SJCRH30 (cell line): ENCODE results near the gene ZNF407. TPM values are rescaled to one million over a fixed set of nuclear protein-coding genes. Genes with fewer than 3 reads are reported as not detected.
"Not testable (repeated sequence)": the region's sequence is repeated elsewhere in the genome, so short reads cannot be mapped to it uniquely, and the experiment has no call there.

Experiments used
- DNase-seq, 2 experiments: peaks; one replicate each; pipeline ENCODE4 v3.0.0-alpha.2; 2015 to 2020
- H3K27ac ChIP-seq: fragments of 250-450 bp; sonication (Bioruptor Pico); 2 replicates; pipeline ENCODE4 v1.5.1; 2020; ENCODE audit warnings: mild to moderate bottlenecking, moderate library complexity
- H3K27me3 ChIP-seq: fragments of 250-450 bp; sonication (Bioruptor Pico); 2 replicates; pipeline ENCODE4 v1.5.1; 2020; ENCODE audit warnings: mild to moderate bottlenecking, moderate library complexity
- H3K36me3 ChIP-seq: fragments of 250-450 bp; sonication (Bioruptor Pico); 2 replicates; pipeline ENCODE4 v1.5.1; 2020; ENCODE audit warnings: mild to moderate bottlenecking, moderate library complexity
- H3K4me1 ChIP-seq: fragments of 250-450 bp; sonication (Bioruptor Pico); 2 replicates; pipeline ENCODE4 v1.5.1; 2020; ENCODE audit warnings: mild to moderate bottlenecking, moderate library complexity
- H3K4me3 ChIP-seq: fragments of 250-450 bp; sonication (Bioruptor Pico); 2 replicates; pipeline ENCODE4 v1.5.1; 2020; ENCODE audit warnings: mild to moderate bottlenecking, moderate library complexity
- H3K9me3 ChIP-seq: fragments of 250-450 bp; sonication (Bioruptor Pico); replicated peaks from 2 replicates; pipeline ENCODE4 v1.5.1; 2020; ENCODE audit warnings: mild to moderate bottlenecking, moderate library complexity
- total RNA-seq: library from RNA; depleted of rRNA; stranded (reverse); fragments of >200 nt; shearing (Covaris generic); gene quantifications from 2 replicates; pipeline ENCODE4 v1.2.3, GENCODE V29; 2014; rRNA removed

ZNF407 gene, protein sequence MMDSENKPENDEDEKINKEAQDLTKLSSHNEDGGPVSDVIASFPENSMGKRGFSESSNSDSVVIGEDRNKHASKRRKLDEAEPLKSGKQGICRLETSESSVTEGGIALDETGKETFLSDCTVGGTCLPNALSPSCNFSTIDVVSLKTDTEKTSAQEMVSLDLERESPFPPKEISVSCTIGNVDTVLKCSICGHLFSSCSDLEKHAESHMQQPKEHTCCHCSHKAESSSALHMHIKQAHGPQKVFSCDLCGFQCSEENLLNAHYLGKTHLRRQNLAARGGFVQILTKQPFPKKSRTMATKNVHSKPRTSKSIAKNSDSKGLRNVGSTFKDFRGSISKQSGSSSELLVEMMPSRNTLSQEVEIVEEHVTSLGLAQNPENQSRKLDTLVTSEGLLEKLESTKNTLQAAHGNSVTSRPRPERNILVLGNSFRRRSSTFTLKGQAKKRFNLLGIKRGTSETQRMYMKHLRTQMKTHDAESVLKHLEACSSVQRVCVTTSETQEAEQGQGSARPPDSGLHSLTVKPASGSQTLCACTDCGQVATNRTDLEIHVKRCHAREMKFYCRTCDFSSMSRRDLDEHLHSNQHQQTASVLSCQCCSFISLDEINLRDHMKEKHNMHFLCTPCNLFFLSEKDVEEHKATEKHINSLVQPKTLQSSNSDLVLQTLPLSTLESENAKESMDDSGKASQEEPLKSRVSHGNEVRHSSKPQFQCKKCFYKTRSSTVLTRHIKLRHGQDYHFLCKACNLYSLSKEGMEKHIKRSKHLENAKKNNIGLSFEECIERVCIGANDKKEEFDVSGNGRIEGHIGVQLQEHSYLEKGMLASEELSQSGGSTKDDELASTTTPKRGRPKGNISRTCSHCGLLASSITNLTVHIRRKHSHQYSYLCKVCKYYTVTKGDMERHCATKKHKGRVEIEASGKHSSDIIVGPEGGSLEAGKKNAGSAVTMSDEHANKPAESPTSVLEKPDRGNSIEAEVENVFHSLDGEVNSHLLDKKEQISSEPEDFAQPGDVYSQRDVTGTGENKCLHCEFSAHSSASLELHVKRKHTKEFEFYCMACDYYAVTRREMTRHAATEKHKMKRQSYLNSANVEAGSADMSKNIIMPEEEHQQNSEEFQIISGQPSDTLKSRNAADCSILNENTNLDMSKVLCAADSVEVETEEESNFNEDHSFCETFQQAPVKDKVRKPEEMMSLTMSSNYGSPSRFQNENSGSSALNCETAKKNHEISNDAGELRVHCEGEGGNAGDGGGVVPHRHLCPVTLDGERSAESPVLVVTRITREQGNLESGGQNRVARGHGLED (N-terminal part only)
- 8.5 and 9.5 TPM in 2 replicates for total RNA-seq

DNA sequence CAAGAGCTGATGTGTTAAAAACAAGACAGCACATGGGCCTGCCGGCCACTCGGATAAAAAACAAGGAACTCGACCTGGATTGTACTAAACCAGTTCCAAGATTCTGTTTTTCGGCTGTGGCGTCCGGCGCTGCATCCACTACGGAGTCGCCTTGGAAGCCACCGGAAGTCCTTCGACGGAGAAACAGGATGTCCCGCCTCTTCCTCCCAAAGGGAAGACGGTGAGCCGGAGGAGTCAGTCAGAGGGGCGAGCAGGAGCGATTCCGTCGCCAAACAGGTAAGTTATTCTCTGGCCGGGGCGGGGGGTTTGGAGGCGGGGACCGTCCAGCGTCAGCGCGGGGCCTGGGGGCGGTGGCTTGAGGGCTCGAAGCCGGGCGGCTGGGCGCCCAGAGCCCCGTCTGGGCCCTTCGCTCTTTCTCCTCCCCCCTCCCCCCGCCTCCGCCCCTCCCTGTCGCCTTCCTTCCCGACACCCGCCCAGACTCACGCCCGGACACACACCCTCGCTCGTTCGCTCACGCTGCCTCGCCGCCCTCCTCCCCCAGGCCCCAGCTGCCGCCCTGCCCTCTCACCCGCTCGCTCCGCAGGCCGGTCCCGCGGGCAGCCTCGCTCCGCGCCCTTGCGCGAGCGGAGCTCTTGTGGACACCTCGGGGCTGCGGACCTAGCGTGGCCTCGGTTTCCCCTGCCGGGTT lies at the start of gene ZNF407:
TSS of gene ZNF407 (plus strand) at position 209 of the 688 bp plus-strand sequence. CDS start 33,150 bp downstream, outside the sequence.
- peak within 1 kb of the TSS; percentile 87 for H3K27ac ChIP-seq
- no peaks in the 10 kb centered on the region for H3K9me3 ChIP-seq
- peak within 1 kb of the TSS; percentile 87 for H3K4me3 ChIP-seq
- H3K27me3 ChIP-seq = no peaks in the 10 kb centered on the region
- H3K36me3 ChIP-seq = peaks cover 4% of the 10 kb centered on the region
- peak; percentile 84 to 85 for DNase-seq
- H3K4me1 ChIP-seq = no peaks in the 10 kb centered on the region

DNA sequence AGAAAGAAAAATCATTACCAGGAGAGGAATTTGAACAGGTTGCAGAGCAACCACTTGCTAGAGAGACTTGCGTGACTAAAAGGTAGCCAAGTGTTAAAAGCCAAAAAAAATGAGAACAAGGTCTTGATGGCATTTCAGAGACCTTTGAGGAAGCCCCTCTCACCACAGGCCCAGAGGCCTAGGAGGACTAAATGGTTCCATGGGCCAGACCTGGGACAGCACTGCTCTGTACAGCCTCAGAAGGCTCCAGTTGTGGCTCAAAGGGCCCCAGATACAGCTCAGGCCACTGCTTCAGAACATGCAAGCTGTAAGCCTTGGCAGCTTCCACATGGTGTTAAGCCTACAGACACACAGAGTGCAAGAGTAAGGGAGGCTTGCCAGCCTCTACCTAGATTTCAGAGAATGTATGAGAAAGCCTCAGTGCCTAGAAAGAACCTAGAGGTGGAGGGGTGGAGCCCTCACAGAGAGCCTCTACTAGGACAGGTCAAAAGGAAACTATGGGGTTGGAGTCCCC lies 48.0 kb upstream of the ZNF407 start:
- Histone ChIP-seq H3K4me1 (no peaks in the 10 kb centered on the region), H3K27me3 (no peaks in the 10 kb centered on the region), H3K27ac (no peak overlapping the region), H3K4me3 (no peak overlapping the region), H3K9me3 (no peaks in the 10 kb centered on the region), H3K36me3 (no peaks in the 10 kb centered on the region)
- no peak for DNase-seq

DNA sequence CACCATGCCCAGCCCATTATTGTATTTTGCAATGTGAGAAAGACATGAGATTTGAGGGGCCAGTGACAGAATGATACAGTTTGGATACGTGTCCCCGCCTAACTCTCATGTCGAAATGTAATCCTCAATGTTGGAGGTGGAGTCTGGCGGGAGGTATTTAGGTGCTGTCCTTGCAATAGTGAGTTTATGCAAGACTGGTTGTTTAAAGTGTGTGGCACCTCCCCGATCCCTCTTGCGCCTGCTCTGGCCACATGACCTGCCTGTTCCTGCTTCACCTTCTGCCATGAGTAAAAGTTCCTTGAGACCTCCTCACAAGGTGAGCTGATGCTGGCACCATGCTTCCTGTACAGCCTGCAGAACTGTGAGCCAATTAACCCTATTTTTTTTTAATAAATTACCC lies 46.8 kb upstream of the ZNF407 start:
- DNase-seq = no peak
- H3K4me1 ChIP-seq = no peaks in the 10 kb centered on the region

DNA sequence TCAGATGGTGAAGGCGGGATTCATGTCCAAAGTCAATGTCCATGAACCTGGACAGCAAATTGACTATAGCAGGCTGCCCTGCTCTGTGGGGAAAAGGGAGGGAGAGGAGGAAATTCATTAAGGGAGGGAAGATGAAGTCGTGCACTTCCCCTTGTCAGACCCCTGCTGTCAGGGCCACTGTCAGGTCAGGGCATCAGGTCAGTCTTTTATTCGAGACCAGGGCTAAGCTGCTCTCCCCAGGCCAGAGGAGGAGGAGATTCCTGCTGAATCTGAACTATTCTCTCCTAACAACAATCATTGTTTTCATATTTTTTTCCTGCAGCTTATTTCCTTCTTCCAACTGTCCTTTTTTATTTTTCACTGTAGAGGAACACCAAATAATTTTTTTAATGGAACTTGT lies 46.2 kb upstream of the ZNF407 start:
- Histone ChIP-seq H3K9me3 (no peaks in the 10 kb centered on the region), H3K36me3 (no peaks in the 10 kb centered on the region), H3K27ac (no peak overlapping the region), H3K4me1 (no peaks in the 10 kb centered on the region), H3K4me3 (no peak overlapping the region), H3K27me3 (no peaks in the 10 kb centered on the region)
- DNase-seq = no peak

More for the DNA sequence above, 46.8 kb upstream of the ZNF407 start:
- Histone ChIP-seq H3K36me3 (no peaks in the 10 kb centered on the region), H3K27me3 (no peaks in the 10 kb centered on the region), H3K9me3 (no peaks in the 10 kb centered on the region), H3K4me3 (no peak overlapping the region), H3K27ac (no peak overlapping the region)

DNA sequence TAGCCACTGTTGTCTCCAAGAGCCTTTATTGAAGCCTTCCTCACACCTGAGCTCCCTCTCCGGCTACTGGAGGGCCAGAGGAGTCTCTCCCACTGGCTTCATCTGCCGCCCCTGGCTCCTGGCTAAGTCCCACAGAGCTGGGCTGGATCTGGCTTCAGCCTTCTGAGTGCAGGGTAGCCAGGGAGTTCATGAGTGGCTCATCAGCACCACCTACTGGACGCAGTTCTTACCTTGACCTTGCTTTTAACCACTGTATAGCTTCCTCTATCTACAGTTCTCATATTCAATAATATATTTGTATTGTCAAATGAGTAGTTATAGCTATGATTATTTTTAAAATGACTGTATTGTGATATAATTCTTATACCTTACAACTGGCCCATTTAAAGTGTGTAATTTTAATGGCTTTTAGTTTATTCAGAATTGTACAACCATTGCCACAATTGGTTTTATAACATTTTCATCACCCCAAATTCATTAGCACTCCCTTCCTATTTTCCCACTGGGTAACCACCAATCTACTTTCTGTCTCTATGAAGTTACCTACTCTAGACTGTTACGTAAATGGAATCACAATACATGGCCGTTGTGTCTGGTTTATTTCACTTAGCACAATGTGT lies 45.6 kb upstream of the ZNF407 start:
- H3K4me3 ChIP-seq = no peak overlapping the region
- H3K36me3 ChIP-seq = no peaks in the 10 kb centered on the region
- H3K4me1 ChIP-seq = no peaks in the 10 kb centered on the region
- H3K27me3 ChIP-seq = no peaks in the 10 kb centered on the region
- DNase-seq = peak; percentile 50 to 83
- H3K27ac ChIP-seq = no peak overlapping the region
- H3K9me3 ChIP-seq = no peaks in the 10 kb centered on the region

DNA sequence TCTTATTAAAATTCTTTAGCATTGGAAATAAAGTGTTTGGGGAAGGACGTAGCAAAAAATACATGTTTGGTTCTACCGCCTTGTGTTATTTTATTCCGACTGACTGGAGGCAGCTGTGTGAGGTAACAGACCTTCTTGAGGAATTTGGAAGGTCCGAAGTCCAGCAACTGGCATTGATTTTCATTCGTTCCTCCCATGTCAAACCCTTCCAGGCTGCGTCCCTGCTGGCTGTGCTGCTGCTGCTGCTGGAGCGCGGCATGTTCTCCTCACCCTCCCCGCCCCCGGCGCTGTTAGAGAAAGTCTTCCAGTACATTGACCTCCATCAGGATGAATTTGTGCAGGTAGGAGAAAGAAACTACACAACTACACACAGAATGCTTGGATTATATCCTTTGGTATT lies 41.5 kb upstream of the ZNF407 start:
- Histone ChIP-seq H3K4me1 (no peaks in the 10 kb centered on the region), H3K36me3 (no peaks in the 10 kb centered on the region), H3K27me3 (no peaks in the 10 kb centered on the region), H3K27ac (no peak overlapping the region), H3K4me3 (no peak overlapping the region), H3K9me3 (no peaks in the 10 kb centered on the region)
- DNase-seq = no peak

DNA sequence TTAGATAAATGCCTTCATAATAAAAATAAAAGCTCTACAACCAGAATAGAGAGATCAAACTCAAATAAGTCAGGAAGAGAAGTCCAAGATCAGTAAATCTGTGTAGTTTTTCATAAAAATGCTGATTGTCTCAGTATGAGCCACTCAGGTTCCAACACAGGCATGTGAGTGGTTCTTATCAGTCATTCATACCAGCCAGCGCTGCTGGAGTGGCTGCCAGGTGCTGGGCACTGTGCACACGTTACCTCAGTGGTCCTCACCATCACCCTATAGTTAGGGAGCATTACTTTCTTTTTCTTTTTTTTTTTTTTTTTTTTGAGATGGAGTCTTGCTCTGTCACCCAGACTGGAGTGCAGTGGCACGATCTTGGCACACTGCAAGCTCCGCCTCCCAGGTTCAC lies 39.6 kb upstream of the ZNF407 start:
- no peaks in the 10 kb centered on the region for H3K27me3 ChIP-seq
- DNase-seq = no peak

DNA sequence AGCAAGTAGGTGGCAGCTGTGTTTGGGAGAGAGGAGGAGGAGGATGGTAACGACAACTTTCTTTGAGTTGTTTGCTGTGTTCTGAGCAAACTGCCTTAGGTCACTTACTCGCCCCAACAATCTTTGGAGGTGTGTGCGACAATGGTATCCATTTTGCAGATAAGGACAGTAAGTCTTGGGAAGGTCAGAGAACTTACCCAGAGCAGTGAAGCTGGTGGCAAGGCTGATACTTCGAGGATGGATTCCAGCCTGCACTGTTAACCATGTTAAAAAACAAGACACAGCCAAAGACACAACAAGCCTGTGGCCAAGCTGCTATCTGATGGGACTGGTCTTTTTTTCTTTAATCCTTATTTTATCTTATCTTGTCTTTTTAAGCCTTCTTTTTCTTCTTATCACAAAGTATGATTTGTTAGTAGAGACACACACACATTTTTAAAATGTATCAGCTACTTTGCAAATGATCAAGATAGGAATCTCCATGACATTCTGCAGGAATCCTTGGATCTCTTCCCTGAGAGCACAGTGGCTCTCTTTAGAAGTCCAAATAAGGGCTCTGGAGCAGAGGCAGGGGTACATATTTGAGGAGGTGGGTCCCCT lies 35.4 kb upstream of the ZNF407 start:
- no peak for DNase-seq
- no peaks in the 10 kb centered on the region for H3K9me3 ChIP-seq
- H3K36me3 ChIP-seq = no peaks in the 10 kb centered on the region
- H3K27ac ChIP-seq = no peak overlapping the region
- H3K27me3 ChIP-seq = no peaks in the 10 kb centered on the region
- H3K4me3 ChIP-seq = no peak overlapping the region
- no peaks in the 10 kb centered on the region for H3K4me1 ChIP-seq

More for the DNA sequence above, 39.6 kb upstream of the ZNF407 start:
- Histone ChIP-seq H3K4me1 (no peaks in the 10 kb centered on the region), H3K36me3 (no peaks in the 10 kb centered on the region), H3K9me3 (no peaks in the 10 kb centered on the region), H3K4me3 (no peak overlapping the region), H3K27ac (no peak overlapping the region)

DNA sequence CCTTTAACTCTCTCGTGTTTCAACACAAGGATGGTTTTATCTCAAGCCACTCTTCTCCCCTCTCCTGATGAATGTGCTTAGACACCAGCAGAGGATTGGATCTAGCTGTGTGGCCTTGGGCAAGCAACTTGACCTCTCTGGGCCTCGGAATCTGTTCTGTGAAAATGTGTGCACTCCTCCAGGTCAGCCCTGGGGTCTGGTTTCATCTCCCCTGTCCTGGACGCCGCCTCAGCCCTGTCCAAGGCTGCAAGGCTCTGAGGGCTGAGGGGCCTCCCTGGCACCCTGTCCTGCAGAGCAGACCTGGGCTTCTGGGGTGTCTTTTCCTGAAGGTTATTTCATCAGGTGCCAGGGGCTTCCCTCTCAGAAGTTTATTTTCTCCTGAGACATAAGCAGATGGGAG lies 34.9 kb upstream of the ZNF407 start:
- no peak for DNase-seq
- no peaks in the 10 kb centered on the region for H3K4me1 ChIP-seq
- H3K27me3 ChIP-seq = no peaks in the 10 kb centered on the region
- H3K36me3 ChIP-seq = no peaks in the 10 kb centered on the region
- H3K4me3 ChIP-seq = no peak overlapping the region
- H3K27ac ChIP-seq = no peak overlapping the region
- no peaks in the 10 kb centered on the region for H3K9me3 ChIP-seq

DNA sequence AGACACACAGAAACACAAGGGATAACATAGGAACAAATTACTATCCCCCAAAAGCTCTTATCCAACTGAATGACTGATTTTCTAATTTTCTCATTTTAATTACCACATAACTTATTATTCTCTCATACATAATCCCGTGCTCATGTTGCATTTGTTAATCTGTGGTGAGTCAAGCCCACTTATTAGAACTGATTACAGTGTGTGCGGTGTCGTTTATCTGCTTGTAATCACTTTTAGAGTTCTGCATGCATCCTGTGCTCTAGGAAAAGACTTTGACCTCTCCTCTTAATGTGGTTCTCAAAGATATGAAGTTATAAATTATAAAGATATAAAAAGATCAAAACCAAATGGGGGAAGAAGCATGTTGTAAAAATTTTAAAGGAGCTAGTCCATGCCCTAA lies 33.7 kb upstream of the ZNF407 start:
- no peak for DNase-seq
- Histone ChIP-seq H3K4me1 (no peaks in the 10 kb centered on the region), H3K36me3 (no peaks in the 10 kb centered on the region), H3K4me3 (no peak overlapping the region), H3K27me3 (no peaks in the 10 kb centered on the region), H3K27ac (no peak overlapping the region), H3K9me3 (no peaks in the 10 kb centered on the region)

DNA sequence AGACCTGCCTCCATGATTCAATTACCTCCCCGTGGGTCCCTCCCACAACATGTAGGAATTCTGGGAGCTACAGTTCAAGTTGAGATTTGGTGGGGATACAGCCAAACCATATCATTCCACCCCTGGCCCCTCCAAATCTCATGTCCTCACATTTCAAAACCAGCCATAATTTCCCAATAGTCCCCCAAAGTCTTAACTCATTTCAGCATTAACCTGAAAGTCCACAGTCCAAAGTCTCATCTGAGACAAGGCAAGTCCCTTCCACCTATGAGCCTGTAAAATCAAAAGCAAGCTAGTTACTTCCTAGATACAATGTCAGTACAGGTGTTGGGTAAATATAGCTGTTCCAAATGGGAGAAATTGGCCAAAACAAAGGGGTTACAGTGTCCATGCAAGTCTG lies 32.5 kb upstream of the ZNF407 start:
- not testable (repeated sequence) for H3K4me1 ChIP-seq, H3K27ac ChIP-seq, DNase-seq

DNA sequence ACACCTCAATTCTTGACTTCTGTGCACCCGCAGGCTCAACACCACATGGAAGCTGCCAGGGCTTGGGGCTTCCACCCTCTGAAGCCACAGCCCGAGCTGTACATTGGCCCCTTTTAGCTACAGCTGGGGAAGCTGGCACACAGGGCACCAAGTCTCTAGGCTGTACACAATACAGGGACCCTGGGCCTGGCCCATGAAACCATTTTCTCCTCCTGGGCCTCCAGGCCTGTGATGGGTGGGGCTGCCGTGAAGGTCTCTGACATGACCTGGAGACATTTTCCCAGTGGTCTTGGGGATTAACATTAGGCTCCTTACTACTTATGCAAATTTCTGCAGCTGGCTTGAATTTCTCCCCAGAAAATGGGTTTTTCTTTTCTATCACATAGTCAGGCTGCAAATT lies 31.7 kb upstream of the ZNF407 start:
- DNase-seq, H3K27ac ChIP-seq, H3K4me1 ChIP-seq, H3K36me3 ChIP-seq, H3K27me3 ChIP-seq, H3K4me3 ChIP-seq, H3K9me3 ChIP-seq: not testable (repeated sequence)

More for the DNA sequence above, 32.5 kb upstream of the ZNF407 start:
- H3K36me3 ChIP-seq, H3K9me3 ChIP-seq, H3K27me3 ChIP-seq, H3K4me3 ChIP-seq: not testable (repeated sequence)

DNA sequence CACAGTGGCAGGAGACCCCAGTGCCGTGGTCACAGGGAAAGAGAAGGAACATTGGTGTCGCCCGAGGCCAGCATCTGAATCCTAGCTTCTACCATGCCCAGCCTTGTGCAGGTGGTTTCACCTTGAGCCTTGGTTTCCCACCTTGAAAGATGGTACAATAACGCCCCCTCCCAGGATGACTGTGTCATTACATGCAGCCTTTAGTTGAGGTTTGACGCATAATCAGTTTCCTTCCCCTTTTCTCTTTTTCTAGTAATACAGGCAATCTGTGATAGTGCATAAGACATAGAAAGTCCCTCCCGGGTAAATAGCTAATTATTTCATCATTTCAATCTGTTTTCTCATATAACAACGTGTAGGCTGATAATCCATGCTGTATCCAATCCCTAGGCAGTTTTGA lies 29.8 kb upstream of the ZNF407 start:
- H3K9me3 ChIP-seq = no peaks in the 10 kb centered on the region
- H3K4me1 ChIP-seq = no peaks in the 10 kb centered on the region
- no peak overlapping the region for H3K4me3 ChIP-seq
- no peaks in the 10 kb centered on the region for H3K36me3 ChIP-seq
- no peaks in the 10 kb centered on the region for H3K27me3 ChIP-seq
- no peak for DNase-seq
- H3K27ac ChIP-seq = no peak overlapping the region
